Posterior cingulate gyrus (tissue), 11 donors: Measurements from ENCODE around the gene PCNX1.
A peak's percentile ranks its signal among the peaks of the same experiment; 100 is the strongest.
"Not testable (repeated sequence)": the region's sequence is repeated elsewhere in the genome, so short reads cannot be mapped to it uniquely, and the experiment has no call there.

Experiments
- DNase-seq, 10 donors: peaks; one replicate each; pipeline versions ENCODE4 v3.0.0 to v3.0.0-alpha.2; 2020 to 2021; ENCODE audit warnings: mixed read lengths in 3 of 10
- intact Hi-C: fragments of 100-400 bp; cut with DNase I; formaldehyde crosslinking; loops from one replicate; pipeline ENCODE4 v1.15.1; 2023

PCNX1 gene

GRCh38 chr14:71138448-71139293, 231.4 kb downstream of the PCNX1 start:
- peak; percentile 22 to 94 (median 62) for DNase-seq
- intact Hi-C loops: loop anchor here (1.0 to 10.0 kb wide), 2 partner anchors 176 to 615 kb away; no protein-coding TSS in a partner anchor

GRCh38 chr14:71139294-71139946, 232.2 kb downstream of the PCNX1 start:
- intact Hi-C loops: loop anchor here (1.0 to 10.0 kb wide), 2 partner anchors 175 to 614 kb away; no protein-coding TSS in a partner anchor
- peak in 3 of 10 donors; percentile 72 to 81 (median 75) for DNase-seq

GRCh38 chr14:71140157-71140556, 232.9 kb downstream of the PCNX1 start:
- DNase-seq: no peak
- intact Hi-C loops: no loop called here

GRCh38 chr14:71141701-71142374, 234.6 kb downstream of the PCNX1 start:
- intact Hi-C loops: no loop called here

GRCh38 chr14:71142375-71143038, 235.2 kb downstream of the PCNX1 start:
- no peak for DNase-seq
- intact Hi-C loops: no loop called here

More at GRCh38 chr14:71141701-71142374, 234.6 kb downstream of the PCNX1 start:
- DNase-seq: no peak

- DNase-seq: no peak
- intact Hi-C loops: no loop called here
Observed at GRCh38 chr14:71143381-71144290, 236.4 kb downstream of the PCNX1 start.

- DNase-seq, intact Hi-C loops: not testable (repeated sequence)
Observed at GRCh38 chr14:71147335-71147734, 240.1 kb downstream of the PCNX1 start.

- DNase-seq: no peak
- intact Hi-C loops: no loop called here
Observed at GRCh38 chr14:71148627-71149026, 241.4 kb downstream of the PCNX1 start.

GRCh38 chr14:71150737-71151136, 243.5 kb downstream of the PCNX1 start:
- intact Hi-C loops: no loop called here

GRCh38 chr14:71155743-71156142, 248.5 kb downstream of the PCNX1 start:
- intact Hi-C loops: no loop called here
- DNase-seq: no peak

More at GRCh38 chr14:71150737-71151136, 243.5 kb downstream of the PCNX1 start:
- DNase-seq: no peak

GRCh38 chr14:71163050-71163841, 256.0 kb downstream of the PCNX1 start:
- intact Hi-C loops: no loop called here
- peak in 1 of 10 donors; percentile 36 for DNase-seq

- DNase-seq: peak in 1 of 10 donors; percentile 44
- intact Hi-C loops: no loop called here
Observed at GRCh38 chr14:71163842-71164629, 256.8 kb downstream of the PCNX1 start.
